ENCODE measurements around the gene SEMA4B. TPM values are rescaled to one million over a fixed set of nuclear protein-coding genes. Genes with fewer than 3 reads are reported as not detected.

SEMA4B gene
- total and polyA plus RNA-seq, 2 experiments from 2014 or later: 16.7 to 48.2 TPM

- H3K4me3 Mint-ChIP-seq: no peak overlapping the region
- Histone ChIP-seq H3K27me3 (ENCODE audit: insufficient read depth) (no peaks in the 10 kb centered on the region), H3K79me2 (replicated peaks; ENCODE audit: insufficient read depth) (no peaks in the 10 kb centered on the region), H2AFZ (no peak overlapping the region), H3K27ac (ENCODE audit: low read depth) (no peak overlapping the region), H3K4me2 (no peak overlapping the region), H3K9me2 (ENCODE audit: insufficient read depth) (no peaks in the 10 kb centered on the region), H4K20me1 (replicated peaks; ENCODE audit: insufficient read depth) (no peaks in the 10 kb centered on the region), H3F3A (replicated peaks; ENCODE audit: low read depth) (peaks cover 10% of the 10 kb centered on the region), H3K36me3 (ENCODE audit: insufficient read depth) (no peaks in the 10 kb centered on the region), H3K4me1 (ENCODE audit: insufficient read depth) (peaks cover 8% of the 10 kb centered on the region), H3K4me3 (no peak overlapping the region)
- DNase-seq (ENCODE audit: low spot score): no peak
- TF ChIP-seq POLR2AphosphoS5 (IDR thresholded peaks at IDR 0.05; ENCODE audit: low read depth): no peak
- TF ChIP-seq, protein P1, sequence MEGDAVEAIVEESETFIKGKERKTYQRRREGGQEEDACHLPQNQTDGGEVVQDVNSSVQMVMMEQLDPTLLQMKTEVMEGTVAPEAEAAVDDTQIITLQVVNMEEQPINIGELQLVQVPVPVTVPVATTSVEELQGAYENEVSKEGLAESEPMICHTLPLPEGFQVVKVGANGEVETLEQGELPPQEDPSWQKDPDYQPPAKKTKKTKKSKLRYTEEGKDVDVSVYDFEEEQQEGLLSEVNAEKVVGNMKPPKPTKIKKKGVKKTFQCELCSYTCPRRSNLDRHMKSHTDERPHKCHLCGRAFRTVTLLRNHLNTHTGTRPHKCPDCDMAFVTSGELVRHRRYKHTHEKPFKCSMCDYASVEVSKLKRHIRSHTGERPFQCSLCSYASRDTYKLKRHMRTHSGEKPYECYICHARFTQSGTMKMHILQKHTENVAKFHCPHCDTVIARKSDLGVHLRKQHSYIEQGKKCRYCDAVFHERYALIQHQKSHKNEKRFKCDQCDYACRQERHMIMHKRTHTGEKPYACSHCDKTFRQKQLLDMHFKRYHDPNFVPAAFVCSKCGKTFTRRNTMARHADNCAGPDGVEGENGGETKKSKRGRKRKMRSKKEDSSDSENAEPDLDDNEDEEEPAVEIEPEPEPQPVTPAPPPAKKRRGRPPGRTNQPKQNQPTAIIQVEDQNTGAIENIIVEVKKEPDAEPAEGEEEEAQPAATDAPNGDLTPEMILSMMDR (conservative IDR thresholded peaks at IDR 0.05; ENCODE audit: low read depth in 2 of 2): no peak
- no peak for TF ChIP-seq ETS1 (IDR thresholded peaks at IDR 0.05)
- no peaks in the 10 kb centered on the region for H3K9me3 Mint-ChIP-seq
- peaks cover 12% of the 10 kb centered on the region for H3K27me3 Mint-ChIP-seq (ENCODE audit: insufficient read depth, low read depth, poor library complexity)
- H3K36me3 Mint-ChIP-seq (ENCODE audit: low read depth): no peaks in the 10 kb centered on the region
- no peak overlapping the region for H3K27ac Mint-ChIP-seq
- H3K4me1 Mint-ChIP-seq: peaks cover 26% of the 10 kb centered on the region
- ATAC-seq: no peak
Observed at GRCh38 chr15:90188914-90189748, 12.0 kb upstream of the SEMA4B start.

GRCh38 chr15:90189781-90190467 lies 11.2 kb upstream of the SEMA4B start:
- no peaks in the 10 kb centered on the region for H3K9me3 Mint-ChIP-seq
- no peaks in the 10 kb centered on the region for H3K79me2 ChIP-seq (replicated peaks; ENCODE audit: insufficient read depth)
- no peak overlapping the region for H3K4me3 Mint-ChIP-seq
- ATAC-seq (no peak), DNase-seq (ENCODE audit: low spot score) (no peak)
- H3K4me2 ChIP-seq: no peak overlapping the region
- no peaks in the 10 kb centered on the region for H3K9me2 ChIP-seq (ENCODE audit: insufficient read depth)
- H3K36me3 Mint-ChIP-seq (ENCODE audit: low read depth): no peaks in the 10 kb centered on the region
- peaks cover 4% of the 10 kb centered on the region; the same call in 1 of the 2 replicates for H3K4me1 ChIP-seq (ENCODE audit: insufficient read depth)
- peaks cover 12% of the 10 kb centered on the region for H3K27me3 Mint-ChIP-seq (ENCODE audit: insufficient read depth, low read depth, poor library complexity)
- H3K4me1 Mint-ChIP-seq: peaks cover 23% of the 10 kb centered on the region
- TF ChIP-seq EZH2 (IDR thresholded peaks at IDR 0.05; ENCODE audit: low read depth, unreplicated experiment): no peak
- TF ChIP-seq, protein P1 (conservative IDR thresholded peaks at IDR 0.05; ENCODE audit: low read depth in 2 of 2): no peak
- TF ChIP-seq EZH2phosphoT487 (IDR thresholded peaks at IDR 0.05; ENCODE audit: unreplicated experiment): no peak
- TF ChIP-seq, protein P2, sequence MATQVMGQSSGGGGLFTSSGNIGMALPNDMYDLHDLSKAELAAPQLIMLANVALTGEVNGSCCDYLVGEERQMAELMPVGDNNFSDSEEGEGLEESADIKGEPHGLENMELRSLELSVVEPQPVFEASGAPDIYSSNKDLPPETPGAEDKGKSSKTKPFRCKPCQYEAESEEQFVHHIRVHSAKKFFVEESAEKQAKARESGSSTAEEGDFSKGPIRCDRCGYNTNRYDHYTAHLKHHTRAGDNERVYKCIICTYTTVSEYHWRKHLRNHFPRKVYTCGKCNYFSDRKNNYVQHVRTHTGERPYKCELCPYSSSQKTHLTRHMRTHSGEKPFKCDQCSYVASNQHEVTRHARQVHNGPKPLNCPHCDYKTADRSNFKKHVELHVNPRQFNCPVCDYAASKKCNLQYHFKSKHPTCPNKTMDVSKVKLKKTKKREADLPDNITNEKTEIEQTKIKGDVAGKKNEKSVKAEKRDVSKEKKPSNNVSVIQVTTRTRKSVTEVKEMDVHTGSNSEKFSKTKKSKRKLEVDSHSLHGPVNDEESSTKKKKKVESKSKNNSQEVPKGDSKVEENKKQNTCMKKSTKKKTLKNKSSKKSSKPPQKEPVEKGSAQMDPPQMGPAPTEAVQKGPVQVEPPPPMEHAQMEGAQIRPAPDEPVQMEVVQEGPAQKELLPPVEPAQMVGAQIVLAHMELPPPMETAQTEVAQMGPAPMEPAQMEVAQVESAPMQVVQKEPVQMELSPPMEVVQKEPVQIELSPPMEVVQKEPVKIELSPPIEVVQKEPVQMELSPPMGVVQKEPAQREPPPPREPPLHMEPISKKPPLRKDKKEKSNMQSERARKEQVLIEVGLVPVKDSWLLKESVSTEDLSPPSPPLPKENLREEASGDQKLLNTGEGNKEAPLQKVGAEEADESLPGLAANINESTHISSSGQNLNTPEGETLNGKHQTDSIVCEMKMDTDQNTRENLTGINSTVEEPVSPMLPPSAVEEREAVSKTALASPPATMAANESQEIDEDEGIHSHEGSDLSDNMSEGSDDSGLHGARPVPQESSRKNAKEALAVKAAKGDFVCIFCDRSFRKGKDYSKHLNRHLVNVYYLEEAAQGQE (IDR thresholded peaks at IDR 0.05; ENCODE audit: unreplicated experiment): no peak
- TF ChIP-seq CREB1 (CRISPR knock-in tag; IDR thresholded peaks at IDR 0.05; ENCODE audit: low read depth): no peak
- H3K27ac ChIP-seq (ENCODE audit: low read depth): no peak overlapping the region
- no peaks in the 10 kb centered on the region for H3K36me3 ChIP-seq (ENCODE audit: insufficient read depth)
- no peak overlapping the region for H3K4me3 ChIP-seq
- no peaks in the 10 kb centered on the region for H3K27me3 ChIP-seq (ENCODE audit: insufficient read depth)
- H2AFZ ChIP-seq: no peak overlapping the region
- H3K27ac Mint-ChIP-seq: no peak overlapping the region
- no peaks in the 10 kb centered on the region for H4K20me1 ChIP-seq (replicated peaks; ENCODE audit: insufficient read depth)
- H3F3A ChIP-seq (replicated peaks; ENCODE audit: low read depth): peaks cover 6% of the 10 kb centered on the region; the same call in 1 of the 2 replicates

All from GM23338 (cell line).